HepG2 (cell line): ENCODE measurements around the gene MRPL36. TPM values are rescaled to one million over a fixed set of nuclear protein-coding genes. Genes with fewer than 3 reads are reported as not detected.

Source experiments
- ATAC-seq: fragments of 200-7000 bp; cut with Tn5 transposase; 3 replicates; pipeline ENCODE4 v1.9.1; 2020; ENCODE audit warnings: mild to moderate bottlenecking, moderate library complexity
- BruUV-seq: library from RNA; stranded (reverse); fragments of 400-500 nt; replicated peaks from 2 replicates; lab custom pipeline; 2021; lab: Mats Ljungman, UMichigan
- CTCF ChIA-PET: fragments of 300-600 bp; formaldehyde crosslinking; extraction: SDS; loops from one replicate; lab custom pipeline; 2021; ENCODE audit warnings: low total read pairs, inconsistent platforms, low intra/inter-chr PET ratio; lab: Yijun Ruan, JAX
- POLR2A ChIA-PET: fragments of 350-600 bp; sonication (Branson Sonifier 250); formaldehyde crosslinking; loops from one replicate; lab custom pipeline; 2020; ENCODE audit warnings: antibody characterized with exemption, inconsistent platforms; lab: Yijun Ruan, JAX
- DNase-seq: peaks from one replicate; pipeline ENCODE4 v3.0.0-alpha.2; 2015; ENCODE audit warnings: low spot score
- FAIRE-seq: peaks from 3 replicates; lab custom pipeline; 2011; peaks lifted over from hg19 to GRCh38; lab: Jason Lieb, UNC
- H2AFZ ChIP-seq: one replicate; pipeline ENCODE4 v1.6.1; 2011; ENCODE audit warnings: low read length, inconsistent platforms
- H3K27ac ChIP-seq: fragments of 300-600 bp; 3 replicates; pipeline ENCODE4 v1.8.0; 2011; ENCODE audit warnings: mixed run types, mild to moderate bottlenecking, mixed read lengths, low read length, inconsistent platforms; ENCODE audit not compliant: insufficient read depth; ENCODE audit errors: extremely low read length
- H3K27me3 ChIP-seq, 2 experiments: fragments of 200-600 bp in 1 of 2; 2 replicates in 1 of 2; 3 replicates in 1 of 2; pipeline versions ENCODE4 v1.6.0 to v1.8.0; 2011; ENCODE audit warnings: low read length in 2 of 2, mild to moderate bottlenecking in 2 of 2, moderate library complexity in 2 of 2, inconsistent platforms in 1 of 2; ENCODE audit not compliant: insufficient read depth in 2 of 2, control insufficient read depth in 1 of 2
- H3K36me3 ChIP-seq, 2 experiments: fragments of 200-600 bp in 1 of 2; replicated peaks in 1 of 2; 2 replicates in 1 of 2; 3 replicates in 1 of 2; pipeline versions ENCODE4 v1.5.1 to v1.8.0; 2011; ENCODE audit warnings: low read length in 2 of 2, inconsistent platforms in 1 of 2; ENCODE audit not compliant: insufficient read depth in 2 of 2, control insufficient read depth in 1 of 2
- H3K4me1 ChIP-seq: 2 replicates; pipeline ENCODE4 v1.5.1; 2012; ENCODE audit warnings: low read length, inconsistent platforms; ENCODE audit not compliant: insufficient read depth
- H3K4me2 ChIP-seq: 2 replicates; pipeline ENCODE4 v1.6.0; 2011; ENCODE audit warnings: low read depth, low read length, inconsistent platforms
- H3K4me3 ChIP-seq, 3 experiments: fragments of 200-600 bp in 1 of 3; sonication (generic), shearing (Covaris generic) in 1 of 3; replicated peaks in 1 of 3; 2 replicates each; pipeline ENCODE4 v1.5.1; 2011 to 2016; ENCODE audit warnings: low read length in 3 of 3, inconsistent platforms in 2 of 3, low read depth in 2 of 3, mild to moderate bottlenecking in 2 of 3, control low read depth in 1 of 3, mixed read lengths in 1 of 3; ENCODE audit not compliant: insufficient read depth in 1 of 3
- H3K79me2 ChIP-seq: one replicate; pipeline ENCODE4 v1.6.1; 2011; ENCODE audit warnings: low read length, inconsistent platforms; ENCODE audit not compliant: insufficient read depth
- H3K9ac ChIP-seq: 2 replicates; pipeline ENCODE4 v1.6.0; 2011; ENCODE audit warnings: mild to moderate bottlenecking, low read depth, low read length, inconsistent platforms; ENCODE audit not compliant: insufficient read depth
- H3K9me3 ChIP-seq: 2 replicates; pipeline ENCODE4 v1.5.1; 2012; ENCODE audit warnings: mild to moderate bottlenecking, low read length
- H4K20me1 ChIP-seq: 2 replicates; pipeline ENCODE4 v1.6.0; 2011; ENCODE audit warnings: inconsistent platforms, mild to moderate bottlenecking, low read length, moderate library complexity; ENCODE audit not compliant: insufficient read depth
- CENPX ChIP-seq: sonication (generic); formaldehyde crosslinking; IDR thresholded peaks from 2 replicates; pipeline ENCODE4 v1.9.0; 2021; ENCODE audit warnings: mild to moderate bottlenecking, missing genetic modification reagents, moderate library complexity
- ETV5 ChIP-seq: IDR thresholded peaks from 2 replicates; pipeline ENCODE4 v1.6.1; 2018; ENCODE audit warnings: missing biosample characterization, missing genetic modification reagents, inconsistent platforms, borderline replicate concordance
- KAT2B ChIP-seq: fragments of 150-350 bp; IDR thresholded peaks from 2 replicates; pipeline ENCODE4 v1.6.1; 2014; ENCODE audit warnings: low read depth, low read length, borderline replicate concordance
- MED8 ChIP-seq: sonication (generic); formaldehyde crosslinking; IDR thresholded peaks from 2 replicates; pipeline ENCODE4 v1.8.1; 2023; ENCODE audit warnings: mild to moderate bottlenecking, missing genetic modification reagents; ENCODE audit not compliant: insufficient replicate concordance
- NR1H2 ChIP-seq: sonication (generic); formaldehyde crosslinking; IDR thresholded peaks from 2 replicates; pipeline ENCODE4 v1.8.1; 2022; ENCODE audit warnings: low read depth, missing genetic modification reagents, borderline replicate concordance
- TERF1 ChIP-seq: sonication (generic); formaldehyde crosslinking; IDR thresholded peaks from 2 replicates; pipeline ENCODE4 v1.8.0; 2022; ENCODE audit warnings: mild to moderate bottlenecking, missing genetic modification reagents, moderate library complexity
- ZNF547 ChIP-seq: sonication (generic); formaldehyde crosslinking; IDR thresholded peaks from 2 replicates; pipeline ENCODE4 v1.5.1; 2020; ENCODE audit warnings: mild to moderate bottlenecking, missing genetic modification reagents
- ZNF687 ChIP-seq: sonication (generic); formaldehyde crosslinking; IDR thresholded peaks from 2 replicates; pipeline ENCODE4 v1.5.1; 2020; ENCODE audit warnings: mild to moderate bottlenecking, missing genetic modification reagents, moderate library complexity
- WGBS: methylation state at CpG from one replicate; pipeline ENCODE4 v1.1.6; 2017; ENCODE audit warnings: low lambda C conversion rate; 5-methylcytosine and 5-hydroxymethylcytosine counted together
- in situ Hi-C: cut with HindIII; loops from 2 replicates; pipeline ENCODE4 v1.10.0; 2017; ENCODE audit warnings: low pct_unique_long_range_greater_than_20kb; ENCODE audit not compliant: extremely low pct_ligation_motif_present
- intact Hi-C: fragments of 100-400 bp; cut with micrococcal nuclease; formaldehyde crosslinking; loops from one replicate; pipeline ENCODE4 v1.10.0; 2022; ENCODE audit not compliant: unreplicated experiment
- polyA plus RNA-seq, 8 experiments: library from polyadenylated mRNA; depleted of rRNA in 3 of 8; stranded (reverse) in 7 of 8; unstranded in 1 of 8; fragments of >200 nt; fragmentation: Illumina TruSeq in 4 of 8; extraction: Trizol in 4 of 8; gene quantifications; 2 replicates each; pipeline versions ENCODE4 v1.2.1 to v1.2.3, GENCODE V29; 2011 to 2016; ENCODE audit warnings: low read depth in 4 of 8, missing spikeins in 1 of 8, mixed read lengths in 1 of 8; ENCODE audit not compliant: insufficient read depth in 1 of 8
- total RNA-seq, 5 experiments: library from RNA; depleted of rRNA; stranded (reverse); fragments of >200 nt; fragmentation: Illumina TruSeq; extraction: Trizol; gene quantifications; 2 replicates each; pipeline ENCODE4 v1.2.3, GENCODE V29; 2016; ENCODE audit warnings: low read depth in 1 of 5

The MRPL36 gene
- total and polyA plus RNA-seq, 2 of the 13 experiments (the other 11 are each of a cell fraction or from before 2014, with no cell fraction given) = 71.3 to 113 TPM

- ChIA-PET POLR2A (no interaction called here), CTCF (no interaction called here)
- Histone ChIP-seq H3K27ac (no peak overlapping the region), H2AFZ (no peak overlapping the region), H3K4me2 (no peak overlapping the region), H4K20me1 (no peaks in the 10 kb centered on the region), H3K4me1 (no peaks in the 10 kb centered on the region), H3K36me3 (no peaks in the 10 kb centered on the region), H3K9ac (no peak overlapping the region), H3K9me3 (no peaks in the 10 kb centered on the region), H3K79me2 (no peaks in the 10 kb centered on the region), H3K27me3 (peaks cover 13 to 64% of the 10 kb centered on the region in 2 experiments; a peak in 4 of 5 replicates), H3K4me3 (no peak overlapping the region)
- ATAC-seq = no peak; the same call in 2 of the 3 replicates
- 44% methylated on average over 24 of the region's 31 CpGs for WGBS
- in situ Hi-C loops (no loop called here), intact Hi-C loops (no loop called here)
- no TSS peak for BruUV-seq
- no peak for FAIRE-seq
- TF ChIP-seq ZNF547 (CRISPR knock-in tag) (no peak), MED8 (CRISPR knock-in tag) (no peak), TERF1 (no peak), CENPX (no peak)
- no peak for DNase-seq
Measured at GRCh38 chr5:1777281-1778137, 22.1 kb downstream of the MRPL36 start.

DNA sequence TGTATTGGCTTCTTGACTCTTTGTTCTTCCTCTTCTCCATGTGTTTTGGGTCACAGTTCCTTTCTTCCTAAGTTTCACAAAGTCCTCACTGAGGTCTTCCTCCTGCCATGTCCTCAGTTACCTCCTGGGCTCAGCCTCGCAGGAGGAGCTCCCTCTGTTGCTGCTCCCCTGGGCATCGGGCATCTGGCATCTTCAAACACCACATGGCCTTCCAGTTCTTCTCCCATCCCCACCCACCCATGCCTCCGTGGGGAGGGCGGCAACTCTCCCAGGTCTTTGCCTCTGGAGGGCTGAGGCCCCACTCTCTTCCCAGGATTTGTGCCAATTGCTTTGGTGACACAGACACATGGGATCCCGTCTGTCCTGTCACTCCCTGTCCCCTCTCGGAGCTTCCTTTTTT is 22.8 kb downstream of the MRPL36 start:
- Histone ChIP-seq H3K27ac (no peak overlapping the region), H3K27me3 (peaks cover 13 to 64% of the 10 kb centered on the region in 2 experiments), H3K4me2 (no peak overlapping the region), H4K20me1 (no peaks in the 10 kb centered on the region), H3K4me1 (no peaks in the 10 kb centered on the region), H3K79me2 (no peaks in the 10 kb centered on the region), H2AFZ (no peak overlapping the region), H3K36me3 (no peaks in the 10 kb centered on the region), H3K9me3 (no peaks in the 10 kb centered on the region), H3K9ac (no peak overlapping the region), H3K4me3 (no peak overlapping the region)
- DNase-seq (no peak), ATAC-seq (no peak), FAIRE-seq (no peak)
- in situ Hi-C loops = no loop called here
- CTCF ChIA-PET = no interaction called here
- intact Hi-C loops = no loop called here
- POLR2A ChIA-PET = no interaction called here
- 22% methylated on average over 6 of the region's 6 CpGs for WGBS
- no TSS peak for BruUV-seq
- TF ChIP-seq KAT2B = no peak
- no peak for TF ChIP-seq ZNF687 (CRISPR knock-in tag)
- TF ChIP-seq NR1H2 (CRISPR knock-in tag) = no peak
- no peak for TF ChIP-seq ETV5 (CRISPR knock-in tag)
